ENCODE data around the gene FIGLA.

FIGLA gene

DNA sequence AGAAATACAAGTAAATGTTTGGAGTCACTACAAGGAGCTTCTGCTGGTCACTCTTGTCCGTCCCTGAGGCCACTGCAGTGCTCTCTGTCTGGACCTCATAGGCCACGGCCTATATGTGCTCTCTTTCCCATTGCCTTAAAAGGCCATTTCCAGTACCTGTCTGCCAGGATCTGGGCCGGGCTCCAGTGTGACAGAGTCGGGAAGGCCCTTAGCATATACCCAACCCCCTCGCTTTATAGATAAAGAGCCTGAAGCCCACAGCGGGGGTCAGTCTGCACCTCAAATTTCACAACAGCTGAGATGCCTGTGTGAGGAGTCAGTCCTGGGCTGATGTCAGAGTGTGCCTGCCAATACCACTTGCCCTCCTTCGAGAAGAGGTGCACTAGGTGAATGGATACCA is 62.3 kb downstream of the FIGLA start:
- Mint-ChIP-seq H3K36me3 (no peaks in the 10 kb centered on the region), H3K27ac (no peak overlapping the region), H3K9me3 (no peaks in the 10 kb centered on the region), H3K27me3 (no peaks in the 10 kb centered on the region), H3K4me1 (peaks cover 16% of the 10 kb centered on the region), H3K4me3 (no peak overlapping the region)
- no peak for ATAC-seq
